GM21423 (cell line): ENCODE measurements around the gene FAM107B.
"Not testable (repeated sequence)": the region's sequence is repeated elsewhere in the genome, so short reads cannot be mapped to it uniquely, and the experiment has no call there.

ENCODE experiments used
- ATAC-seq: cut with Tn5 transposase; IDR thresholded peaks from one replicate; pipeline ENCODE4 v1.9.1; 2021; ENCODE audit warnings: mild to moderate bottlenecking, moderate library complexity; ENCODE audit not compliant: unreplicated experiment

The FAM107B gene

GRCh38 chr10:14696821-14697220, 77.9 kb downstream of the FAM107B start:
- no peak for ATAC-seq

- no peak for ATAC-seq
These were observed 78.7 kb downstream of the FAM107B start for GRCh38 chr10:14695847-14696480.

GRCh38 chr10:14693891-14694290, 80.8 kb downstream of the FAM107B start:
- no peak for ATAC-seq

- no peak for ATAC-seq
These were observed 82.2 kb downstream of the FAM107B start for GRCh38 chr10:14692344-14693076.

- ATAC-seq: no peak
These were observed 83.3 kb downstream of the FAM107B start for GRCh38 chr10:14691359-14691758.

- no peak for ATAC-seq
These were observed 86.1 kb downstream of the FAM107B start for GRCh38 chr10:14688606-14689005.

- ATAC-seq: not testable (repeated sequence)
These were observed 86.5 kb downstream of the FAM107B start for GRCh38 chr10:14688189-14688588.

GRCh38 chr10:14687340-14687739, 87.4 kb downstream of the FAM107B start:
- ATAC-seq: no peak

GRCh38 chr10:14686356-14686755, 88.3 kb downstream of the FAM107B start:
- ATAC-seq: no peak

GRCh38 chr10:14684354-14684753, 90.3 kb downstream of the FAM107B start:
- no peak for ATAC-seq

- no peak for ATAC-seq
These were observed 91.4 kb downstream of the FAM107B start for GRCh38 chr10:14683256-14683655.

GRCh38 chr10:14681802-14682201, 92.9 kb downstream of the FAM107B start:
- no peak for ATAC-seq

GRCh38 chr10:14681305-14681704, 93.4 kb downstream of the FAM107B start:
- no peak for ATAC-seq

- ATAC-seq: no peak
These were observed 96.1 kb downstream of the FAM107B start for GRCh38 chr10:14678637-14679036.

GRCh38 chr10:14676732-14677131, 98.0 kb downstream of the FAM107B start:
- no peak for ATAC-seq

GRCh38 chr10:14674376-14675050, 100.2 kb downstream of the FAM107B start:
- no peak for ATAC-seq

- ATAC-seq: no peak
These were observed 101.4 kb downstream of the FAM107B start for GRCh38 chr10:14673189-14673861.

- no peak for ATAC-seq
These were observed 103.3 kb downstream of the FAM107B start for GRCh38 chr10:14671386-14671831.

- ATAC-seq: no peak
These were observed 104.0 kb downstream of the FAM107B start for GRCh38 chr10:14670551-14671240.

GRCh38 chr10:14669576-14669975, 105.1 kb downstream of the FAM107B start:
- ATAC-seq: peak; percentile 74

- no peak for ATAC-seq
These were observed 106.9 kb downstream of the FAM107B start for GRCh38 chr10:14667781-14668180.
